Urinary bladder (tissue), 4 donors: ENCODE data around the gene PDHX. TPM values are rescaled to one million over a fixed set of nuclear protein-coding genes. Genes with fewer than 3 reads are reported as not detected.

Experiments used
- DNase-seq: peaks from one replicate; pipeline ENCODE4 v3.0.0-alpha.2; 2015; ENCODE audit errors: extremely low spot score
- H3K27ac ChIP-seq: one replicate; pipeline ENCODE4 v1.5.1; 2013; ENCODE audit warnings: low read depth, mild to moderate bottlenecking, moderate library complexity
- H3K36me3 ChIP-seq: one replicate; pipeline ENCODE4 v1.6.1; 2013; ENCODE audit warnings: mild to moderate bottlenecking, moderate library complexity; ENCODE audit not compliant: insufficient read depth
- H3K4me1 ChIP-seq: one replicate; pipeline ENCODE4 v1.6.1; 2013; ENCODE audit warnings: mild to moderate bottlenecking, moderate library complexity; ENCODE audit not compliant: insufficient read depth
- H3K4me3 ChIP-seq: one replicate; pipeline ENCODE4 v1.5.1; 2013; ENCODE audit warnings: low read depth, low read length
- WGBS: extraction: QIAGEN DNeasy Blood & Tissue Kit; methylation state at CpG from one replicate; pipeline ENCODE4 v1.1.7; 2013; 5-methylcytosine and 5-hydroxymethylcytosine counted together
- polyA plus RNA-seq: library from polyadenylated mRNA; stranded (reverse); fragments of 200-250 nt; gene quantifications from one replicate; pipeline ENCODE4 v1.2.3, GENCODE V29; 2013
- total RNA-seq: library from RNA; depleted of rRNA; stranded (reverse); fragments of >200 nt; gene quantifications from one replicate; pipeline ENCODE4 v1.2.3, GENCODE V29; 2014
- donor health status: healthy with polysubstance abuse.
- donor health status: healthy.

Gene PDHX
- total and polyA plus RNA-seq, 2 donors: 25.3 to 37.8 TPM

- no peaks in the 10 kb centered on the region for H3K4me1 ChIP-seq
- H3K4me3 ChIP-seq: no peak overlapping the region
- no peaks in the 10 kb centered on the region for H3K36me3 ChIP-seq
- H3K27ac ChIP-seq: no peak overlapping the region
- DNase-seq: no peak
- WGBS: 26% methylated on average over 2 of the region's 2 CpGs
Observed at GRCh38 chr11:34972892-34973291, 56.5 kb downstream of the PDHX start.

GRCh38 chr11:34975482-34975881 lies 59.1 kb downstream of the PDHX start:
- 91% methylated on average over 3 of the region's 3 CpGs for WGBS
- Histone ChIP-seq H3K36me3 (no peaks in the 10 kb centered on the region), H3K4me3 (no peak overlapping the region), H3K27ac (no peak overlapping the region), H3K4me1 (no peaks in the 10 kb centered on the region)
- no peak for DNase-seq

GRCh38 chr11:34976496-34977088 lies 60.2 kb downstream of the PDHX start:
- no peaks in the 10 kb centered on the region for H3K36me3 ChIP-seq
- H3K4me1 ChIP-seq: no peaks in the 10 kb centered on the region
- no peak overlapping the region for H3K27ac ChIP-seq
- no peak for DNase-seq
- H3K4me3 ChIP-seq: no peak overlapping the region

GRCh38 chr11:34977089-34977912 lies 60.9 kb downstream of the PDHX start:
- no peak overlapping the region for H3K4me3 ChIP-seq
- H3K27ac ChIP-seq: no peak overlapping the region
- no peak for DNase-seq
- no peaks in the 10 kb centered on the region for H3K4me1 ChIP-seq
- no peaks in the 10 kb centered on the region for H3K36me3 ChIP-seq
- WGBS: 16% methylated on average over 6 of the region's 6 CpGs

DNA sequence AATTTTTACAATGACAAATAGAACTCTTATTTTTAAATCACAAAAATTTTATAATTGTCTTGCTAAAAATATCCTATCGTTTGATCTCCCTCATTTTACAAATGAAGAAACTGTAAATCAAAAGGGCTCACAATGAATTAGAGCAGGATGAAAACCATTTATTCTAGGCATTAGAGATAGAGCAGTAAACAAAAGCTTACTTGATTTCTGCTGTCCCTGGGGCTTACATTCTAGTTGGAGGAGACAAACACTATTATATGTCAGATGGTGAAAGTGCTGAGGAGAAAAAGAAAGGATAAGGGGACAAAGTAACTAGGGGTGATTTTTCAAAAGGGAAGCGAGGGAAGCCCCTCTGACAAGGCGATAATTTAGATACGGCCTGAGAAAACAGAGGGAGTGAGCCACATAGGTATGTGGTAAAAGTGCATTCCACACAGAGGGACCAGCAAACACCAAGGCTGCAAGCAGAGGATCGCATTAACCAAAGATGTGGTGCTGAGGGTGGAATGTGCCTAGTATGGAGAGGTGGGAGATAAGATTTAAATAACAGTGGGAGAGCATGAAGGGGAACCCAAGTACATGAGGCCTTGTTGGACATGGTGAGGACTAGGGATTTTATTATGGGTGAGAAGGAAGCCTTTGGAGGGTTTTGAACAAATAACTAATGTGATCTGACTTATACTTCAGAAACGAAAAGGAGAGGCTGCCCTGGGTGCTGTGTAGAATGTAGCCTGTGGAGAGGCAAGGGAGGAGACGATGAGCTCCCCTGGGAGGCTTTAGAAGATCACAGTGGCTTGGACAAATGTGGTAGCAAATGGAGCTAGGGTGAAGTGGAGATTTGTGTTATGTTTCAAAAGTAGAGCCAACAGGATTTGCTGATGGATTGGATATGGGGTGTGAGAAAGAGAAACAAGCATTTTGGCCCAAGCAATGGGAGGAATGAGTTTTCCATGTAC lies 62.1 kb downstream of the PDHX start:
- WGBS: 65% methylated on average over 7 of the region's 7 CpGs
- no peaks in the 10 kb centered on the region for H3K4me1 ChIP-seq

DNA sequence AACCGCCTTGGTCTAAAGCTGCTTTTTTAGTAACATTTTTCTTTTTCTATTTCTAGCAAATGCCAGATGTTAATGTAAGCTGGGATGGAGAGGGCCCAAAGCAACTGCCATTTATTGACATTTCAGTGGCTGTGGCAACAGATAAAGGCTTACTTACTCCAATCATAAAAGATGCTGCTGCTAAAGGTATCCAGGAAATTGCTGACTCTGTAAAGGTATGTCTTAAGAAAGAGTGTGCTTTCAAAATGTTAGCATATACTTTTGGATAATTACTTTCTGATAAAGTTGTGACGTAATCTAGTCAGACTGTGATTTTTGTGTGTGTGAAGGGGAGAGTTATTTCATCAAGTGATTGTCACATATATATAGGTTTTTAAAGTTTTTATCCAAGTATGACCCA lies 68.1 kb downstream of the PDHX start:
- H3K27ac ChIP-seq: no peak overlapping the region
- 93% methylated on average over 2 of the region's 2 CpGs for WGBS
- no peaks in the 10 kb centered on the region for H3K4me1 ChIP-seq
- no peak overlapping the region for H3K4me3 ChIP-seq
- no peaks in the 10 kb centered on the region for H3K36me3 ChIP-seq
- no peak for DNase-seq

More for the DNA sequence above, 62.1 kb downstream of the PDHX start:
- H3K27ac ChIP-seq: no peak overlapping the region
- H3K4me3 ChIP-seq: no peak overlapping the region
- DNase-seq: no peak
- H3K36me3 ChIP-seq: no peaks in the 10 kb centered on the region

DNA sequence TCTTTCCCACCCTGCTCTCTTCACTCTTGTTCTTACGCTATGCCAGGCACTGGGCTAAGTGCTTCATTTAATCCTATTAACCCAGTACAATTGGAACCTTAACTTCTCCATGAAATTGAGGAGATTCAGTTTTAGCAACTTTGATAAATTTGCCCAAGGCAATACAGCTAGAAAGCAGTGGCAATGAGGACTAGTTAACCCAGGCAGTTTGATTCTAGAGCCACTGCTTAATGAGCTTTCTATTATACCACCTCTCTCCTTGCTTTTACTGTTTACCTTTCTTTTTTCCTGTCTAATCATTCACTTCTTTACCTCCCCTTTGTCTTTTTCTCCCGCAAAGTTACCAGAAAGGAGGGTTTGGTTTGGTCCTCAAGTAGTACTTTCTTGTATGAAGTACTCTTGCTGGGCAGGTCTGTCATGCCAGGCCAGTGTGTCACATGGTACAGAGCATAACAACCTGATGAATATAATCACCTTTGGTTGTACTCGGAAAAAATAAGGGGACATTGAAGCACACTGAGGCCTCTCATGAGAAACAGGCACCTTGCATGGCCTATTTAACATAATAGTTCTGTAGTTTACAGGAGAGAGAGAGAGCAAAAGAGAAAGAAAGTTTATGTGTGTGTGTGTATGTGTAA lies 70.6 kb downstream of the PDHX start:
- DNase-seq: no peak
- Histone ChIP-seq H3K4me3 (no peak overlapping the region), H3K4me1 (no peaks in the 10 kb centered on the region), H3K36me3 (no peaks in the 10 kb centered on the region), H3K27ac (no peak overlapping the region)
- WGBS: 88% methylated on average over 3 of the region's 3 CpGs

DNA sequence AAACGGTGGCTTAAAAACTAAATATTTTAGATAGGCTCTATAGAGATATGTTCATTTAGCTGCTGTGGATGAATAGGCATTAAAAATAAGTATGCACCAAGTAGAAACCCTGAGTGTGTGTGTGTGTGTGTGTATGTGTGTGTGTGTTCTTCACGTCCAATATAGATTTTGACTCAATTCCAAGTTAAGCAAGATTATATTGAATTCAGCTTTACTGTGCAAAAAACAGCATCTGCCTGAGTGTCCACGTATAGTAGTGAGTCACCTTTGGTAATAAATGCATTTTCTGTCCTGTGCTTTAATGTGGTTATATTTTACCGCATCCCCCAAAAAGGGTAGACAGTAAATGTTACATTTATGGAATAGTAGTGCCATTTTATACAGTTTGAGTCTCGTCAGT lies 71.2 kb downstream of the PDHX start:
- WGBS: 63% methylated on average over 5 of the region's 5 CpGs
- Histone ChIP-seq H3K4me3 (no peak overlapping the region), H3K27ac (no peak overlapping the region), H3K36me3 (no peaks in the 10 kb centered on the region), H3K4me1 (no peaks in the 10 kb centered on the region)
- no peak for DNase-seq

DNA sequence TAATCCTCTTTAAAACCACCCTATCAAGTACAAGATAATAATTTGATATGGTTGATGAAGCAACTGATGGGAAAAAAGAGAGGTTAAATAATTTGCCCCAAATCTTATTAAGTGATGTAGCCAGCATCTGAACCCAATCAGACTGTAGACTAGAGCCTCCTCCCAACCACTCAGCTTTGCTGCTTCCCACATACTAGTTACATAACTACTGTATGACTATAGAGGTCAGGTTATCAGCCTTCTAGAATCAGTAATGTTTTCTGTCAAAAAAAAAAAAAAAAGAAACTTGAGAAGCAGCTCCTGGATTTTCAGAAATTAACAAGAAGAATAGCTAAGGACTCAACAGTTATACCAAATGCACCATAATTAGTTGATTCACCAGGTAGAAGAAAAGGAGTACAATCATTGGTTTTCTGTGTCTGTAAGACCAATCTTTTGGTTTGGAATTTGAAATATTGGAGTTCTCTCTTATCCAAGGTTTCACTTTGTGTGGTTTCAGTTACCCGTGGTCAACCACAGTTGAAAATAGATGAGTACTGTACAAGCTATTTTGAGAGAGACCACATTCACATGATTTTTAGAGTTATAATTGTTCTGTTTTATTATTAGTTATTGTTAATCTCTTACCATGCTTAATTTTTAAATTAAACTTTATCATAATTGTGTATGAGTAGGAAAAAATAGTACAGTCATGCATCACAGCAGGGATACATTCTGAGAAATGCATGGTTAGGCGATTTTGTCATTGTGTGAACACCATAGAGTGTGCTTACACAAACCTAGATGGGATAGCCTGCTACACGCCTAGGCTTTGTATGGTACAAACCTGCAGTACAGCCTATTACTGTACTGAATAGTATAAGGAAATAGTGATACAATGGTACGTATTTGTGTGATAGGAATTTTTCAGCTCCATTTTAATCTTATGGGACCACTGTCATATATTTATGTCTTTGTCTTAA lies 72.2 kb downstream of the PDHX start:
- H3K4me1 ChIP-seq: no peaks in the 10 kb centered on the region
- no peak overlapping the region for H3K27ac ChIP-seq
- 91% methylated on average over 4 of the region's 4 CpGs for WGBS
- no peak overlapping the region for H3K4me3 ChIP-seq
- DNase-seq: no peak
- H3K36me3 ChIP-seq: no peaks in the 10 kb centered on the region

- DNase-seq: no peak
- Histone ChIP-seq H3K36me3 (no peaks in the 10 kb centered on the region), H3K4me3 (no peak overlapping the region), H3K4me1 (no peaks in the 10 kb centered on the region), H3K27ac (no peak overlapping the region)
- 95% methylated on average over 2 of the region's 2 CpGs for WGBS
Observed at GRCh38 chr11:34990916-34991315, 74.5 kb downstream of the PDHX start.

GRCh38 chr11:34994854-34995253 lies 78.4 kb downstream of the PDHX start:
- 89% methylated on average over 9 of the region's 9 CpGs for WGBS
- DNase-seq: no peak
- Histone ChIP-seq H3K4me1 (no peaks in the 10 kb centered on the region), H3K36me3 (no peaks in the 10 kb centered on the region), H3K4me3 (no peak overlapping the region), H3K27ac (no peak overlapping the region)

DNA sequence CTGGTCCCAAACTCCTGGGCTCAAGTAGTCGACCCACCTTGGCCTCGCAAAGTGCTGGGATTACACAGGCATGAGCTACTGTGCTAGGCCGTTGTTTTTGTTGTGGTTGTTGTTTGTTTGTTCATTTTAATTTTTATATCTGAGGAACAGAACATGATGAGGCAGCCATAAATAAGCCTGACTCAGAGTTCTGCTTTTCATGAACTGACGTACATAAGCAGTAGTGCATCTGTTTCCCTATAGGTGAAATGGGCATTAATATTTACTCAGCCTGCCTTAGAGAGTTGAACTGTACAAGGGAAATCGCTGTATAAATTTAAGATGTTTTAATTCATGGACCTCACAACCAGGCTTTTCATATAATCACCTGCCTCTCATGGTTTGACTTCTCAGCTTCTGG lies 80.5 kb downstream of the PDHX start:
- WGBS: 89% methylated on average over 5 of the region's 5 CpGs
- no peak for DNase-seq
- Histone ChIP-seq H3K36me3 (no peaks in the 10 kb centered on the region), H3K27ac (no peak overlapping the region), H3K4me1 (no peaks in the 10 kb centered on the region), H3K4me3 (no peak overlapping the region)
